Testis (tissue), 3 donors: Measurements from ENCODE around the gene RFC5. TPM values are rescaled to one million over a fixed set of nuclear protein-coding genes. Genes with fewer than 3 reads are reported as not detected.

Experiments
- DNase-seq: peaks from one replicate; pipeline ENCODE4 v3.0.0-alpha.2; 2019
- H3K27ac ChIP-seq, 2 donors: fragments of 200-600 bp; sonication (generic); one replicate each; pipeline ENCODE4 v1.5.1; 2019
- H3K27me3 ChIP-seq: fragments of 200-600 bp; sonication (generic); one replicate; pipeline ENCODE4 v1.5.1; 2019
- H3K36me3 ChIP-seq: fragments of 200-600 bp; sonication (generic); one replicate; pipeline ENCODE4 v1.5.1; 2017; ENCODE audit warnings: low read depth; ENCODE audit errors: missing control alignments
- H3K4me1 ChIP-seq: fragments of 200-600 bp; sonication (generic); one replicate; pipeline ENCODE4 v1.5.1; 2019
- H3K4me3 ChIP-seq, 2 donors: fragments of 200-600 bp; sonication (generic); one replicate each; pipeline ENCODE4 v1.5.1; 2017 to 2019
- H3K9me3 ChIP-seq: fragments of 200-600 bp; sonication (generic); one replicate; pipeline ENCODE4 v1.5.1; 2017
- CTCF ChIP-seq, 3 experiments: fragments of 450-650 bp in 2 of 3; fragments of 200-600 bp in 1 of 3; sonication (generic) in 1 of 3; IDR thresholded peaks; one replicate each; pipeline ENCODE4 v1.5.1; 2016 to 2019; ENCODE audit warnings: antibody characterized with exemption in 3 of 3, mild to moderate bottlenecking in 2 of 3, moderate library complexity in 1 of 3
- POLR2A ChIP-seq: fragments of 450-650 bp; IDR thresholded peaks from one replicate; pipeline ENCODE4 v1.6.1; 2017; ENCODE audit warnings: antibody characterized with exemption, mild to moderate bottlenecking, moderate library complexity
- whole genome bisulfite sequencing, 2 donors: methylation state at CpG; one replicate each; pipeline ENCODE4 v1.1.5; 2018; 5-methylcytosine and 5-hydroxymethylcytosine counted together
- intact Hi-C: fragments of 100-400 bp; cut with DNase I; formaldehyde crosslinking; loops from one replicate; pipeline ENCODE4 v1.15.1; 2023; ENCODE audit warnings: low total_unique reads
- polyA plus RNA-seq: library from polyadenylated mRNA; stranded (reverse); fragments of 350-450 nt; fragmentation: Illumina TruSeq; extraction: RNeasy Lipid Tissue Mini Kit (QIAGEN cat#74804); gene quantifications from one replicate; pipeline ENCODE4 v1.2.3, GENCODE V29; 2014; ENCODE audit warnings: low read depth, low replicate concordance; ENCODE audit not compliant: insufficient read depth
- total RNA-seq, 2 donors: library from RNA; depleted of rRNA; stranded (reverse); fragments of >200 nt; gene quantifications; one replicate each; pipeline ENCODE4 v1.2.3, GENCODE V29; 2016

The RFC5 gene
- total and polyA plus RNA-seq, 3 donors from 2014 or later: 20.0 to 23.0 (median 20.9) TPM

- Histone ChIP-seq H3K36me3 (no peaks in the 10 kb centered on the region), H3K27me3 (no peaks in the 10 kb centered on the region), H3K4me3 (no peak overlapping the region), H3K4me1 (no peaks in the 10 kb centered on the region), H3K27ac (no peak overlapping the region), H3K9me3 (no peaks in the 10 kb centered on the region)
- intact Hi-C loops: no loop called here
- peak in 1 of 3 experiments; percentile 6 for TF ChIP-seq CTCF (IDR thresholded peaks at IDR 0.05)
- TF ChIP-seq POLR2A: no peak
- DNase-seq: no peak
- 84% methylated on average over 9 of the region's 9 CpGs for WGBS, 2 donors
Measured at GRCh38 chr12:118035190-118036041, 18.9 kb downstream of the RFC5 start.

- no peaks in the 10 kb centered on the region for H3K36me3 ChIP-seq
- TF ChIP-seq POLR2A (no peak), CTCF (IDR thresholded peaks at IDR 0.05) (no peak)
- 87 to 90% methylated on average over 11 of the region's 11 CpGs for WGBS, 2 donors
- no peaks in the 10 kb centered on the region for H3K9me3 ChIP-seq
- no peak overlapping the region for H3K27ac ChIP-seq
- H3K4me1 ChIP-seq: no peaks in the 10 kb centered on the region
- H3K27me3 ChIP-seq: no peaks in the 10 kb centered on the region
- no peak overlapping the region for H3K4me3 ChIP-seq
- intact Hi-C loops: no loop called here
- DNase-seq: no peak
Measured at GRCh38 chr12:118036672-118037411, 20.3 kb downstream of the RFC5 start.

- H3K4me3 ChIP-seq: no peak overlapping the region
- intact Hi-C loops: no loop called here
- WGBS, 2 donors: 77 to 81% methylated on average over 6 of the region's 6 CpGs
- H3K27me3 ChIP-seq: no peaks in the 10 kb centered on the region
- H3K9me3 ChIP-seq: no peaks in the 10 kb centered on the region
- H3K36me3 ChIP-seq: no peaks in the 10 kb centered on the region
- no peak overlapping the region for H3K27ac ChIP-seq
- no peaks in the 10 kb centered on the region for H3K4me1 ChIP-seq
- TF ChIP-seq POLR2A (no peak), CTCF (IDR thresholded peaks at IDR 0.05) (no peak)
- no peak for DNase-seq
Measured at GRCh38 chr12:118038137-118038536, 21.6 kb downstream of the RFC5 start.

- no peak for TF ChIP-seq CTCF (IDR thresholded peaks at IDR 0.05)
- Histone ChIP-seq H3K4me1 (peaks cover 8% of the 10 kb centered on the region), H3K27me3 (no peaks in the 10 kb centered on the region), H3K27ac (no peak overlapping the region), H3K9me3 (no peaks in the 10 kb centered on the region), H3K4me3 (no peak overlapping the region), H3K36me3 (no peaks in the 10 kb centered on the region)
- DNase-seq: no peak
- WGBS, 2 donors: 91 to 96% methylated on average over 4 of the region's 4 CpGs
- intact Hi-C loops: no loop called here
Measured at GRCh38 chr12:118042091-118042490, 25.6 kb downstream of the RFC5 start.
